G401 (cell line): Measurements from ENCODE around the gene DPYD. TPM values are rescaled to one million over a fixed set of nuclear protein-coding genes. Genes with fewer than 3 reads are reported as not detected.
"Not testable (repeated sequence)": the region's sequence is repeated elsewhere in the genome, so short reads cannot be mapped to it uniquely, and the experiment has no call there.

Experiments
- DNase-seq: peaks from one replicate; pipeline ENCODE4 v3.0.0-alpha.2; 2015; ENCODE audit warnings: low spot score
- in situ Hi-C: cut with HindIII; loops from 2 replicates; pipeline ENCODE4 v1.10.0; 2016; ENCODE audit warnings: low sequenced_read_pairs, mixed read lengths
- total RNA-seq: library from RNA; depleted of rRNA; stranded (reverse); fragments of >200 nt; shearing (Covaris generic); gene quantifications from 2 replicates; pipeline ENCODE4 v1.2.3, GENCODE V29; 2014

Gene DPYD
- total RNA-seq, 1 experiment from 2014 or later = not detected

GRCh38 chr1:97368296-97368695, 552.5 kb downstream of the DPYD start:
- DNase-seq = no peak
- in situ Hi-C loops = no loop called here

GRCh38 chr1:97366984-97367383, 553.9 kb downstream of the DPYD start:
- DNase-seq = no peak
- in situ Hi-C loops = no loop called here

- in situ Hi-C loops = no loop called here
Observed at GRCh38 chr1:97365026-97365425, 555.8 kb downstream of the DPYD start.

GRCh38 chr1:97364086-97364485, 556.7 kb downstream of the DPYD start:
- no peak for DNase-seq
- in situ Hi-C loops = no loop called here

More at GRCh38 chr1:97365026-97365425, 555.8 kb downstream of the DPYD start:
- DNase-seq = no peak

- in situ Hi-C loops = no loop called here
- DNase-seq = no peak
Observed at GRCh38 chr1:97356309-97356708, 564.5 kb downstream of the DPYD start.

GRCh38 chr1:97352936-97353382, 567.9 kb downstream of the DPYD start:
- DNase-seq = no peak
- in situ Hi-C loops = no loop called here

- DNase-seq = no peak
- in situ Hi-C loops = no loop called here
Observed at GRCh38 chr1:97351846-97352245, 569.0 kb downstream of the DPYD start.

GRCh38 chr1:97350662-97351061, 570.2 kb downstream of the DPYD start:
- in situ Hi-C loops = no loop called here
- no peak for DNase-seq

GRCh38 chr1:97350241-97350640, 570.6 kb downstream of the DPYD start:
- DNase-seq = no peak
- in situ Hi-C loops = no loop called here

GRCh38 chr1:97349794-97350193, 571.0 kb downstream of the DPYD start:
- DNase-seq, in situ Hi-C loops: not testable (repeated sequence)

- in situ Hi-C loops = no loop called here
- DNase-seq = no peak
Observed at GRCh38 chr1:97348599-97349265, 572.1 kb downstream of the DPYD start.

- in situ Hi-C loops = no loop called here
- no peak for DNase-seq
Observed at GRCh38 chr1:97340951-97341350, 579.9 kb downstream of the DPYD start.

- in situ Hi-C loops = no loop called here
- no peak for DNase-seq
Observed at GRCh38 chr1:97338347-97338746, 582.5 kb downstream of the DPYD start.

GRCh38 chr1:97337250-97338030, 583.4 kb downstream of the DPYD start:
- DNase-seq = no peak

GRCh38 chr1:97334454-97334853, 586.4 kb downstream of the DPYD start:
- in situ Hi-C loops = no loop called here
- no peak for DNase-seq

More at GRCh38 chr1:97337250-97338030, 583.4 kb downstream of the DPYD start:
- in situ Hi-C loops = no loop called here

- no peak for DNase-seq
- in situ Hi-C loops = no loop called here
Observed at GRCh38 chr1:97332716-97333115, 588.1 kb downstream of the DPYD start.

- in situ Hi-C loops = no loop called here
Observed at GRCh38 chr1:97331165-97331564, 589.7 kb downstream of the DPYD start.

GRCh38 chr1:97314685-97315084, 606.1 kb downstream of the DPYD start:
- DNase-seq = no peak

More at GRCh38 chr1:97331165-97331564, 589.7 kb downstream of the DPYD start:
- DNase-seq = no peak

GRCh38 chr1:97308131-97308530, 612.7 kb downstream of the DPYD start:
- in situ Hi-C loops = no loop called here

More at GRCh38 chr1:97314685-97315084, 606.1 kb downstream of the DPYD start:
- in situ Hi-C loops = no loop called here

GRCh38 chr1:97307568-97307967, 613.3 kb downstream of the DPYD start:
- in situ Hi-C loops = no loop called here
- no peak for DNase-seq

More at GRCh38 chr1:97308131-97308530, 612.7 kb downstream of the DPYD start:
- no peak for DNase-seq
